ENCODE measurements around the gene FBF1.

The FBF1 gene

DNA sequence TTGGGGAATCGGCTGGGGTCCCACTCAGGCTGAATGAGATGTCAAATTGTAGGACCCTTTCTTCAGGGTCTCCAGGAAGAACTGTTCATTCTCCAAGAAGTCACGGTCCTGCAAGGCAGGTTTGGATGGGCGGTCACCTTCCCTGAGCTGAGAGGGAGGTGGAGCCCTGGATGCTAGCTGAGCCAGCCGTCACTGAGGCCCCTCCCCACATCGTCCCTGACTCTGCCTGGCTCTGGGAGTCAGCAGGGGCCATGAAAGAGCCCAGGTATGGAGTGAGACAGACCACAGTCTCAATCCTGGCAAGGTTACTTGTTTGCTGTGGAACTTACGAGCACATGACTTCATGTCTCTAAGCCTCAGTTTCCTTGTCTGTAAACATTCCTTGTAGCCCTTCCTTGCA lies 30.1 kb downstream of the FBF1 start:
- DNase-seq: no peak

DNA sequence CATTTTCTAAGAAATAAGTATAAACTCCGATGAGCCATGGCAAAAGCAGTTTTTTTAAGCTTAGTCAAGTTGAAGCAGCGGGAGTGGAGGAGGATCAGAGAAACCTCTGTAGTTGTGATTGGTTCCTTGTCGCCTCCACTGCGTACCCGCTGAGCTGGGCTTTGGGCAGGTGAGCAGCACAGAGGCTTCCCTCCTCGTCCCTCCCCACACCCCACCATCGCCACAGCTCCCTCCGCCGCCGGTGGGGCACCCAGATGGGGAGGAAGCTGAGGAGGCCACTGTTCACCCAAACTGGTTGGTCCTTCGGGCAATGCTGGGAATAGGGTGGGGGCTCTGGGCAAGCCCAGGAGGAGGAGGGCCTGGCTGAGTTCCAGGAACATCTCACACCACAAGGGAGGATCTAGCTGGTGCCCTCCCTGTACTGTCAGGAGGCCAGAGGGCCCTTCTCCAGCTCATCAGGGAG lies 31.0 kb downstream of the FBF1 start:
- DNase-seq: no peak

DNA sequence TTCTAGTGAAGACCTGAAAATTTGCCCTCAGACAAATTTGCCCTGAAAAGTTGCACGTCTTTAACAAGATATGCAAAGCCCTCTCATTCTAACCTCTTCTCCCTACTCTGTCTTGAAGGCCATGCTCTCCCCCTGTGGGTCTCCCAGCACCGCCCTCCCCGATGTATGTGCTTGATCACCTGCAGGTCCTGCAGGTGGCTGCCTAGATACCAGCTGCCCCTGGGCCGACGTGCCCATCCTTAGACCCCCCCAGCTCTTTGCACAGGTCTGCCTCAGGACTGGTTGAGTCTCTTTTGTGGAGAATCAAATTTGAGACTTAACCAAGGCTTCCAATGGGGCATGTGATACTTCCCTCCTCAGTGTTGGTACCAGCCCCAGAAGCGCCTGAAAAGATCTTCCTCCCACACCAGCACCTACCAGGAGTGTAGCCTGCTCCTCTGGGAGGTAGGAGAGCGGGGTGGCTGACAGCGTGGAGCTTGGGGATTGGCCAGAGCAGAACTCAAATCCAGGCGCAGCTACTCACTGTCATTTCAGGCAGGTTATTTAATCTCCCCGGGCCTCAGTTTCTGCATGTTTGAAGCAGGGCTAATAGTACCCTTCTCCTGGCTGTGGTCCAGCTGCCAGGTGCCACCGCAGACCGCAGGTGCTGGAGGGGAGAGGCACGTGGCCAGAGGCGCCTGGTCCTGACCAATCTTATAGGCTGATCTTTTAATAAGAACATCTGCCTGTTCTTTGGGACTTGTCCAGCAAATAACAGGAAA lies 31.6 kb downstream of the FBF1 start:
- no peak for DNase-seq

DNA sequence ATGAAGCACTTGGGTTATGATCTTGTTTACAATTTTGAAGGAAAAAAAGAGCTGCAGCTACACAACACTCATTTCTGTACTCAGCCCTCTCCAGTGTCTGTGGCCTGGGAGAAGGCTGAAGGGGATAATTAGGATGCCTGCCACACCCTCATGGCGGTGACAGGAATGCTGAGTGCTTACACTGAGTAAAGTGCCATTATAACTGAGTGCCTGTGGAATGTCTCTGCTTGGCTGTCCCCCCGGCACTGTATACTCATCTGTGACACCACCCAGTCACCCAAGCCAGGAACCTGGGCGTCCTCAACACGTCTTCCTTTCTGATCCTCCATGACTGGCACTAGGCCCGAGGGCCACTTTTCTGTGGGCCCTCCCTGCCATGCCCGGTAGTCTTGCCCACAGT lies 32.6 kb downstream of the FBF1 start:
- no peak for DNase-seq

DNA sequence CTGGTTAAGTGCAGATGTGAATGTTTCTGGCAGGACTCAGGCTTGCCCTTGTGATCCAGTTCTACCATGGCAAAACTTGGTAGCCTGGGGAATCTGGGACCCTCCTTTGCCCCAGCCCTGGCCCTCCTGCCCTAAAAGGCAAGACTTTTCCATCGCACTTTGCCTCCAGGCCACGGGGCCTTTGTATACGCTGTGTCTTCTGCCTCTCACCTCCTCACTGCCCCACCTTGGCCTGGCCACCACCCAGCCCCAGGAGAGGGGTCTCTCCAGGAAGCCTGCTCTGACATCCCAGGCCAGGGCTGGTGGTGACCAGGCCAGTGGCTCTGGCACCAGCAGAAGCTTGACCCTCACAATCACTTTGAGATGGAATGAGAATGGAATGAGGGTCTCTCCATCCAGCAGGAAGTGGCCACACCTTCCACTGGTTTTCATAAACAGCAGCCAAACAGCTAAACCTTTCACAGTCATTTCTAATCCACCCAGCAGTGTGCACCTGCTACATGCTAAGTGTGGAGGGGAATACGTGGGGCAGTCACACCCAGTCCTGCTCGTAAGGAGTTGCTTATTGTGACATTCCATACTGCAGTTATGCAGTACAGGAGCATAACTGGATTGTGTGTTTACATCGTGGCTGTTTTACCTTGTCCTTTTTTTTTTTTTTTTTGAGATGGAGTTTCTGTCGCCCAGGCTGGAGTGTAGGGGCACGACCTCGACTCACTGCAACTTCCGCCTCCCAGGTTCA lies 34.5 kb downstream of the FBF1 start:
- DNase-seq: no peak

DNA sequence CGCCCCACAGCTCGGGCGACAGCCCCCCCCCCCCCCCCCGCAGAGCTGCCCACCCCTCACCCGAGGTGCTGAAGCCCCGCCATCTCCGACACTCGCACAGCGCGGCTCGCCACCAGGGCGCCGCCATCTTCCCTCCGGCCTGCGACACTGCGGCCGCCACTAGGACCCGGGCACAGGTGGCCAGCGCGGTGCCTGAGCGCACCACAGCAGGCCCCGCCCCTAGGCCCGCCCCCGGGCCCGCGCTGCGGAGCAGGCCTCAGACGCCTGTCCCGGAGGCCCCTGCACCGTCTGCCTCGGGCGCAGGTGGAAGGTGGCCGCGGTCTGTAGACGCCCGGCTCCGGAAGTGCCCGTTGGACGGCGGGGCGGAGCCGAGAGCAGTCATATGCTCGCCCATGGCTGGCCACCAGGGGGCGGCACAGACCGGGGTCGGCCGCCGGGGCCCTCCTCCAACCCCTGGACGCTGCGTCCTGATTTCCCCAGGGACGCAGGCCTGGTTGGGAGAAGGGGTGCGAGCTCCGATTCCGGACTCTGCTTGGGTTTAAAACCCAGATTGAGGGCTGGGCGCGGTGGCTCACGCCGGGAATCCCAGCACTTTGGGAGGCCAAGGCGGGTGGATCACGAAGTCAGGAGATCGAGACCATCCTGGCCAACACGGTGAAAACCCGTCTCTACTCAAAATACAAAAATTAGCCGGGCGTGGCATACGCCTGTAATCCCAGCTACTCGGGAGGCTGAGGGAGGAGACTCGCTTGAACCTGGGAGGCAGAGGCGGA lies 35.9 kb downstream of the FBF1 start, which contains the start of gene MRPL38:
Gene MRPL38, minus strand, starts transcription at position 136 of the 773 bp plus-strand sequence. Its CDS starts 9 bp downstream, at position 127.
- peak; percentile 95 for DNase-seq

DNA sequence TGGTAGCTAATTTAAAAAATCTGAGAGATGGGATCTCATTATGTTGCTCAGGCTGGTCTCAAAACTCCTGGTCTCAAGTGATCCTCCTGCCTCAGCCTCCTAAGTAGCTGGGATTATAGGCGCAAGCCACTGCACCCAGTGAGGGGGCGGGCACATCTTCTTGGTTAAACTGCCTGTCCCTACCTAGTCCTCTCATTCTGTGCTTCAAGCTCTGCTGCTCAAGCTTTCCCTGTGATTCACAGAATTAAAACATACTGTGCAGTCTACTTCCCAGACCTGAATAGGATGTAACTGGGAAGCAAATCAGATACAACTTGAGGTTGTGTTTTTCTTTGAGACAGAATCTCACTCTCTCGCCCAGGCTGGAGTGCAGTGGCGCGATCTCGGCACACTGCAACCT lies 38.4 kb downstream of the FBF1 start:
- DNase-seq: no peak

DNA sequence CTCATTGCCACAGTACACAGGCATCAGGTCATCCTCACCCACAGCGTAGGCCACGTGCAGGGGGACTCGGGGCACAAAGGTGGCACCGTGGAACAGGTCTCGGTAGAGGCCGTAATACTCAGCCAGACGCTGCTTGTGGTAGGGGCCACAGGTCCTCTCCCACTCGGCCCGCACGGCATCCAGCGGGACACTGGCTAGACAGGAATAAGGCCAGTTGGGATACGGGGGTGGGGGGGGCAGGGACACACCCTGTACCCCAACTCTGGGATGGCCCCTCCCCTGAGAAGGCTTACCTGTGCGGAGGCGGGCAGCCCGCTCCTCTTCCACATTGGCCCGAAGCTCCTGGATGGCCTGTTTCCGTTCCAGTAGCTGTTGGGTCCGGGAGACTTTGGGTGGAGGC lies 39.1 kb downstream of the FBF1 start:
- DNase-seq: no peak

DNA sequence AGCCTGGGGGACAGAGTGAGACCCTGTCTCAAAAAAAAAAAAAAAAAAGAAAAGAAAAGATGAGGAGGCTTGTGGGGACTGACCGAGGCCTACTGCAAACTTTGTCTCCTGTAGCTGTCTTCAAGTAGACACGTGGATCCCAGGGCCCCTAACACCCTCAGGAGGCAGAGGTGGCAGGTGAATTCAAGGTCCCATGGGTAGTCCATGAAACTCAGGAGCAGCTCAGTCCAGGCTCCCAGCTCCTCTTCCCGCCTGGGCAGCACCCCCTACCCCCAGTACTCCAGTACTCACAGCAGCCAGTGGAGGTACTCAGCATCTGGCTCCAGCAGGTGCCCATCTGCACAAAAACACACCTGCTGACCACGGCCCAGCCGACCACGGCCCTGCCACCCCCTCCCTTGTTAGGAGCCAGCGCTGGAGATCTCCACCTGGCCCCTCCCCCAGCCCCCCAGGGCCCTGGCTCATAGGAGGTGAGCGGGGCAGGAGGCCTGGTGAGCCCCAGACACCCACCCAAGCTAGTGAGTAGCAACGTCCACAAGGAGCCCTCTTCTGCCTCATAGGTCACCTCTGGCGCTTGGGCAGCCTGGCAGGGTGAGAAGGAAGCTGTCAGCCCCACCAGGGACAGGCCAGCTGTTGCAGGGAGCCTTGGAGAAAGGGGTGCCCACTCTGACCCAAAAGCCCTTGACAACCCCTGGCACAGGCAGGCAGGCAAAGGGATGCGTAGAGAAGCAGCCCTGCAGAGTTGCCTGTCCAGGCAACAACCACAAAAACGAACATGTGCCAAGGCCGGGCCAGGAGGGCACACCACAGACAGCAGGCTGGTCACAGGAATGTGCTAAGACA lies 39.9 kb downstream of the FBF1 start:
- no peak for DNase-seq

DNA sequence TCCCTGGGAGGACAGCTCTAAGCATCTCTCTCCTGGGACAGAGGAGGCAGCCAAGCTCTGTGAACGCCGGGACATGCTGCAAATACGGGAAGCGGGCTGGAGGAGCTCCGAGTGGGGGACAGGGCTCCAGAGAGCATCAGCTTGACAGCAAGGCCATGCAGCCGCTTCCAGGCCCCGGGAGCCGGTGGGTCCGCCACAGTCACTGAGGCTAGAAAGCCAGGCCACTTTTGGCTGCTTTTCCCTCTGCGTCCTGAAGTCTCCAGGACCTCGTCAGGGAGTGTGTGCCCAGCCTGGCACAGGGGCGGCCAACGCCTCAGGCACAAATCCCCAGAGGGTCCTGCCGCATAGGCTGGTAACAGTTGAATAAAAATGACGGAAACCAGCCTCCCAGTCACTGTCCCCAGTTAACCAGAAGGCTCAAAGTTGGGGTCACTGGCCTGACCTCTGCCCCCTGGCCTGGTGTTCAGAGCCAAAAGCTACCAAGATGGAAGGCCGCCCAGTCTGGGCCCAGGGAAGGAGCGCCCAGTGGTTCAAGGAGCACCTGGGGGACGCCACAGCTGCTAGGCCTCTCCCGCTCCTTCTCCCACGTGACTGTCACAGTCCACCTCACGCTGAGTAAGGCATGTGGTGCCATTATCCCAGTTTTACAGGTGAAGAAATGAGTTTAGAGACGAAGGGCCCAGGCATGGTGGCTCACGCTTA lies 40.9 kb downstream of the FBF1 start:
- DNase-seq: no peak

DNA sequence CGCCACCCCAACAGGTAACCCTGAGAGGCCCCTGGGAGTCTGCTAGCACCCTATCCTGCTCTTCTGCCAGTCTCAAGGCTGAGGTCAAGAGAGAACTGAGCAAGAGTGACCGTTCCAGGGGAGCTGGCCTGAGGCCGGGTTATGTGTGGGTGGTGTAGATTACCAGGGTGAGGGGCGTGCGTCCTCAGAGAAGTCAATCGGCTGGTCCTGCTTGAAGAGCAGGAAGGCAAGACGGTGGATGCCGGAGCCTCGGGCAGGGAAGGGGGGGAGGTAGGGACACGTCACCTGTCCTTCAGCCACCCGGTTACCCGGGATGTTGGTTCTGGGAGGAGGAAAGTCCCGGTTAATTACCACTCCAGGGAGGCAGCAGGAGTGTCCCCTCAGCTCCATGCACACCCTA lies 41.5 kb downstream of the FBF1 start:
- DNase-seq: no peak

DNA sequence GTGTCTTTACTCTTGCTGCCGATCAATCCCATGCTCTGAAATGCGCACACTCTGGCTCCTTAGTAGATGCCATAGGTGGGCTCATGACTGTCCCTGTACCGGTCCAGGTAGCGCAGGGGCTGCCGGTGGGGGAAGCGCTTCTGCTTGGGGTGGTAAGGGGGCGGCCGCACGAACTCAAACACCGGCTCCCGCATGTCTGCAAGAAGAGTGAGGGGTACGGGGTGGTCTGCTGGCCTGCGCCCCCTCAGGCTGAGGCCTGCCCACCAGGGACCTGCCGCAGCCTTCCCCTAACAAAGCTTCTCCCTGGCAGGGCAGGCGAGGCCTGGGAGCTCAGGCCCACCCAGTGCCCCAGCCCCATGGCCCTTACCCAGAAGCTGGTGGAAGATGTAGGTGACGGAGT lies 42.1 kb downstream of the FBF1 start:
- DNase-seq: no peak

DNA sequence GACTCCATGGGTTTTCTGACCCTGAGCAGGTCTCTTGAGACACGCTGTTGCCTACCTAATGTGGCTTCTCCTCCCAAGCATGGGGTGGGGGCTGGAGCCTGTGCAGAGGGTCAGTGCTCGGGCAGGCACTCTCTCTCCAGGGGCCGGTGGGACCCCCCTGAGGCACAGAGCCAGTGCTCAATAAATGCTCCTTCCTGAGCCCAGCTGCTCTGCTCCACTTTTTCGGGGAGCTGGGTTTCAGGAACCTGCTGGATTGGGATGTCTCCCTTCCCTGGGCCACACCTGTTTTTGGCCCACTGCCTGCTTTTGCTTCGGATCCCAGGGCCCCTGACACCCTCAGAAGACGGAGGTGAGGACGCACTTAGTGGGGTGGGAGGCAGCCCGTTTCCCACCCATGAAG lies 42.8 kb downstream of the FBF1 start:
- no peak for DNase-seq

DNA sequence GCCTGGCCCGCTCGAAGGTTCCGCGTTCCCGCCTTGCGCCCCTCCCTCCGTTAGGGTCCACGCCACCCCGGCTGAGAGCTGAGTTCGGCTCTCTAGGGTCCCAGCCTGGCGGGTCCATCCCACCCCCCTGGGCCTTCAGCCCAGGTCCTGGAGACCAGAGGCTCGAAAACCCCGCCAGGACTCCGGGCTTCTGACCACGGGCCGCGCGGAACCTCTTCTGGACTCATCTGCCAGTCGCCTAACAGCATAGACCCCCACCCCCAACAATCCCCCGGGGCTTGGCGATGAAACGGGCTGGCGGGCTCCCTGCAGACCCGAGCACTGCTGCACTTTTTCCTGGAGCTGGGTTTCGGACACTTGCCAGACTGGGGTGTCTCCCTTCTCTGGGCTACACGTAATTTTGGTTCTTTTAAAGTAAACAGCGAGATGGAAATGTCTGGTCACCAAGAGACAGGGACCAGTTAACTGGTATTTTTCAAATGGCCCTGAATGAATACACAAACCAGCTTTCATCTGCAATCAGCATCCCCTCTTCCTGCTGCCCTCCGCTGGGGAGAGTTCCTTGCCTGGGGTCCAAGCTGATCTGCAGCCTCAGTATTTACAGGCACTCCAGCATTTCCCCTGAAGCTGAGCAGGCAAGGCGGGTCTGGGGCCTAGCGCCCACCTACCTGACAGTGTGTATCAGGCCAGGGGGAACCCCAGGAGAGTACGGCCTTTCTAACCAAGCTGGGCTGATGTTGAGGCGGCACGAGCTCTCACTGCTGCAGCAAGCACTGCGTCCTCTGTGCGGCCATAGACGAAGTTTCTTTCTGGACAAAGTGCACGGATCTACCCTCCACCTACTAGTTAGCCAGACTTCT lies 43.5 kb downstream of the FBF1 start:
- no peak for DNase-seq

DNA sequence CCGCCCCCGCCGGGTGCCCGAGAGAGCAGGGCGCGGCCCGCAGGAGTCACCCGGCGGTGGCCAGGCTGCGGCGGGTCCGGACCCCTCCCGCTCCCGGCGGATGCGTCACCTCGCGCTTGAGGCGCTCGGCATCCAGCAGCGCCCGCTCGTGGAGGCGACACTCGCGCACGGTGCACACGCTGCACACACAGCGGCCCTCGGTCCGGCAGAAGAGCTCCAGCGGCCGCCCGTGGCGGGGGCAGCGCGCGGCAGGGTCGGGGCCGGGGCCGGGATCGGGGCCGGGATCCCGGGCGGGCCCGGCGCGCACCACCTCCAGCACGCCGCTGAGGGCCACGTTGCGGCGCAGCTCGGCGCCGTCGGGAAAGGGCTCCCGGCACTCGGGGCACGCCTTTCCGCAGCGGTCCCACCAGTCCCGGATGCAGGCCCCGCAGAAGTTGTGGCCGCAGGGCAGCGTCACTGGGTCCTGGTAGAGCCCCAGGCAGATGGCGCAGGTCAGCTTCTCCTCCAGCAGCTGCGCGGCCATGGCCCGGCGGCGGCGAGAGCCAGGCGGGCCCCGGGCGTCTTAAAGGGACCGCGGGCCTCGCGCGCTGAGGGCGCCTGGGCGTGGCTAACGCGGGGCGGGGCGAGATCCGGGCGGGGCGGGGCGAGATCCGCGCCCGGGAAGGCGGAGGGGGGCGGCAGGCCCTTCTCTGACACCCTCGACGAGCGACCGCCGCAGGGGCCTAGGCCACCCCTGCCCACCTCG lies 44.3 kb downstream of the FBF1 start, which contains the start of gene TRIM65:
Gene TRIM65, minus strand, starts transcription at position 537 of the 745 bp plus-strand sequence. Its CDS starts 14 bp downstream, at position 523.
- peak; percentile 80 for DNase-seq

DNA sequence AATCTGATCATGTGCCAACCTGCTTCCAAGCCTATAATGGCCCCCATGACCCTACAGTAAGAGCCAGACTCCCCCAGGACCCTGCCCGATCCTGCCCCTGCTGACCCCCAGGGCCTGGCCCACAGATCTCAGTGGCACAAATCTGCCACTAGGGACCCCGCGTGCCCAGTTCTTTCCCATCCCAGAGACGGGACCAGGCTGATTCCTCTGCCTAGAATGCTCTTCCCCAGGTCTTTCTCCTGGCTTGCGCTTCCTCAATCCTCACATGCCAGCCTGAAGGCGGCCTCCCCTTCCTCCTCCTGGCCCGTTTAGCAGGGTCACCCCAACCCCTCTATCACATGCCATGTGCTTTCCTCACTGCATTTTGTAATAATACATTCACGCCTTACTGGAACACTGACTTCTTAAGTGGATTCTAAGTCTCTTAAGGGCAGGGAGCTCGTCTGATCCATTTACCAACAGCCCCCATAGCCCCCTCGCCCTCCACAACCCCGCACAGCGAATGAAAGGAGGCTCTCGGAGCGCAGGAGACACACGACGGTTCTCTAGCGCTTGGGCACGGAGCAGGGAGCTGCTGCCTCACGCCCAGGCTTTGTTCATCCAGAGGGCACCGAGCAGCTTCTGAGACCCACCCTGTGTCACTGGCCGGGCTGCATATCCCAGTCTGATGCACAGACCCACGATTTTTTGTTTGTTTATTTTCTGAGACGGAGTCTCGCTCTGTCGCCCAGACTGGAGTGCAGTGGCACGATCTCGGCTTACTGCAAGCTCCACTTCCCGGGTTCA lies 45.3 kb downstream of the FBF1 start:
- DNase-seq: no peak

DNA sequence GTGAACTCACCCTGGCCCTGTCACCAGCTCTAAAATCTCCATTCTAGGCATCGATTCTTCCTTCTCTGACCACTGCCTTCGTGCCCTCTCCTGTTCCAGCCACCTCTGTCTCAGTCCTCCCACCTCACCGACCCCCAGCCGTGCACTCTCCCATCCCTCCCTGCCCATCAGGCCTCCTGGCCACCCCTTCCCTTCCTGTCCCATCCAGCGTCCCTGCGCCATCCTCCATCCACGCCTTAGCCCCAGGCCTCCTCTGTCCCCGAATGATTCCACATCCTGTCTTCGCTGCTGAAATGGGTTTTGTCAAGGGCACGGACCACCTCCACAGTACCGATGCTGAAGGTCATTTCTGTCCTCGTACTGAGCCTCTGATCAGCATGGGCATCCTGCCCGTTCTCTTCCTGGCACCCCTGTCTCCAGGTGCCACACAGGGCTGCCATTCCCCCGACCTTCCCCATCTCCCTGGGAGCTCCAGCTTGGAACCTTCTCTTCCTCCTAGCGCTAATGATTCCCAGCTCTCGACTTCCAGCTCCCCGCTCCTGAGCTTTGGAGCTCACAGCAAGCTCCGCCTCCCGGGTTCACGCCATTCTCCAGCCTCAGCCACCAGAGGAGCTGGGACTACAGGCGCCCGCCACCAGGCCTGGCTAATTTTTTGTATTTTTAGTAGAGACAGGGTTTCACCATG lies 46.7 kb downstream of the FBF1 start:
- no peak for DNase-seq

DNA sequence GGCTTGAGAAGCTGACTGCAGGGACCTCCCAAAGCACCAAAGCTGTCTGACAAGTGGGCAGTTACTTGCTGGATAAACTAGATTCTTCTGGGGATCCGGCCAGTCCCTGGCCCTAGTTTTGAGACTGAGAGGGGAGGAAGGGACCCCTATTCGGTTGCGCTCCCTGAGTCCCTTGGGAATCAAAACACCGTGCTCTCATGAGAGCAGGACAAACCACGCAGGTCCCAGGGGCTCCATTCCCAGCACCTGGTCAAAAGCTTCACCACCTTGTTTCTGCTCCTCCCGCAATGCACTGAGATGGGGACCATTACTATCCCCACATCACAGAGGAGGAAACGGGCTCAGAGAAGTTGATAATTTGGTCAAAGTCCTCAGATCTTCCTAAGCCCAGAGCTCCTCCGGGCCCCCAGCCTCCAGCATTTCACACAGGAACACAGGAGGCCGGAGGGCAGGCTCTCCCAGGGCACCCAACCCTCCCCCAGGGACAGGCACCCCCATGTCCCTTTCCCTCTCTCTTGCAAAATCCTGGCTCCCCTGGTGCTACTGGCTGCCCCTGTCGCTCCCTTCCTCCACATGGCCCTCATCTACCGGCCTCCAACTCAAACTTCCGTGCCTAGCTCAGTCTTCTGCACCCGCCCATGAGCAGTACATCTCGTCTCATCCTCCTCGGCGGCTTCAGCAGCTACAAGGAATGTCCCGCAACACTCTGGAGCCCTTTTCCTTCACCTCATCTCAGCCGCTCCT lies 47.4 kb downstream of the FBF1 start:
- no peak for DNase-seq
